Breast epithelium (tissue), 3 donors: ENCODE measurements around the gene TGM2.

Experiments used
- POLR2A ChIP-seq: fragments of 450-650 bp; IDR thresholded peaks from one replicate; pipeline ENCODE4 v1.6.1; 2016; ENCODE audit warnings: antibody characterized with exemption, mild to moderate bottlenecking, moderate library complexity
- POLR2AphosphoS5 ChIP-seq, 3 donors: sonication (generic); formaldehyde crosslinking; IDR thresholded peaks; one replicate each; pipeline ENCODE4 v1.6.1; 2017; ENCODE audit warnings: antibody characterized with exemption in 3 of 3
- TF ChIP-seq, protein P1 (sequence below), 3 donors: fragments of 450-650 bp; IDR thresholded peaks; one replicate each; pipeline ENCODE4 v1.5.1; 2016 to 2017; ENCODE audit warnings: antibody characterized with exemption in 3 of 3, mild to moderate bottlenecking in 3 of 3, moderate library complexity in 3 of 3

DNA sequence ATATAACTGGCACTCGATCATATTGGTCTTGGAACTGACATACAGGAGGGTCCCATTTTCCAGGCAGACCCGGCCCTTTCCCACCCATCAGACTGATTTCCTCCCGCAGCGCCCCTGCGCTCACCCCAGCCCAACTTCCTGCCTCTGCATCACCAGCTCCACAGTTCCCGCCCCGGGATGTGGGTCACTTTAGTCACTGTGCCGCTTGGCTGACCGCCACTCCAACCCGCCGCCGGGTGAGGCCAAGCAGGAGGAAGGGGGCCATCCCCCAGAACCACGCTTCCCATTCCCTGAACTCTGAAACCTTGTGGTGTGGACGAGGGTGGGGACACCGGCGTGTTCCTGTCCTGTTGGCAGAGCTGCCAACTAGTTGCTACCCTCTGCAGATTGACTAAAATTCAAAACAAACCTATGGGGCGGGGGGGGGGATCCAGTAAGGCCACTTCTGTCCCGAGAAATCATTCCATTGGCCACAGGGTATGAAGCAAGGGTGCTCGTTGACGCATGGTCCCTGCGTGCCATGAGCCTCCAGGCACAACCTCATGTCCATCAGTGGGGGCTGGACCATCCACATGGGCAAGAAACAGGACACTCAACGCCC lies 12.3 kb downstream of the TGM2 start:
- TF ChIP-seq POLR2A (no peak), POLR2AphosphoS5 (IDR thresholded peaks at IDR 0.05) (peak in 2 of 3 donors; percentile 11 to 37)
- TF ChIP-seq, protein P1, sequence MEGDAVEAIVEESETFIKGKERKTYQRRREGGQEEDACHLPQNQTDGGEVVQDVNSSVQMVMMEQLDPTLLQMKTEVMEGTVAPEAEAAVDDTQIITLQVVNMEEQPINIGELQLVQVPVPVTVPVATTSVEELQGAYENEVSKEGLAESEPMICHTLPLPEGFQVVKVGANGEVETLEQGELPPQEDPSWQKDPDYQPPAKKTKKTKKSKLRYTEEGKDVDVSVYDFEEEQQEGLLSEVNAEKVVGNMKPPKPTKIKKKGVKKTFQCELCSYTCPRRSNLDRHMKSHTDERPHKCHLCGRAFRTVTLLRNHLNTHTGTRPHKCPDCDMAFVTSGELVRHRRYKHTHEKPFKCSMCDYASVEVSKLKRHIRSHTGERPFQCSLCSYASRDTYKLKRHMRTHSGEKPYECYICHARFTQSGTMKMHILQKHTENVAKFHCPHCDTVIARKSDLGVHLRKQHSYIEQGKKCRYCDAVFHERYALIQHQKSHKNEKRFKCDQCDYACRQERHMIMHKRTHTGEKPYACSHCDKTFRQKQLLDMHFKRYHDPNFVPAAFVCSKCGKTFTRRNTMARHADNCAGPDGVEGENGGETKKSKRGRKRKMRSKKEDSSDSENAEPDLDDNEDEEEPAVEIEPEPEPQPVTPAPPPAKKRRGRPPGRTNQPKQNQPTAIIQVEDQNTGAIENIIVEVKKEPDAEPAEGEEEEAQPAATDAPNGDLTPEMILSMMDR (IDR thresholded peaks at IDR 0.05), result no peak
